ENCODE results near the gene STT3B.

The STT3B gene

GRCh38 chr3:31571325-31571724 lies 38.6 kb downstream of the STT3B start:
- Histone ChIP-seq H3K27ac (ENCODE audit: extremely low read depth, low read depth, low read length) (no peak overlapping the region), H3K36me3 (ENCODE audit: control insufficient read depth in 2 of 2, insufficient read depth in 1 of 2, low read length in 2 of 2) (no peaks in the 10 kb centered on the region), H3K4me1 (ENCODE audit: control insufficient read depth, insufficient read depth, low read length) (peaks cover 5% of the 10 kb centered on the region; the same call in 1 of the 2 replicates), H3K9me3 (ENCODE audit: control insufficient read depth, insufficient read depth, low read depth, low read length) (no peaks in the 10 kb centered on the region), H3K4me3 (ENCODE audit: low read depth, low read length) (no peak overlapping the region)
- POLR2A ChIA-PET = no interaction called here
- TF ChIP-seq ZFP3 (tag by site-specific recombination; IDR thresholded peaks at IDR 0.05; ENCODE audit: low read depth) = no peak
- no peak for TF ChIP-seq ZNF16 (tag by site-specific recombination; IDR thresholded peaks at IDR 0.05; ENCODE audit: low read depth)
- no peak for TF ChIP-seq HOXC10 (CRISPR knock-in tag; IDR thresholded peaks at IDR 0.05)
- TF ChIP-seq AEBP2 (tag by site-specific recombination; IDR thresholded peaks at IDR 0.05; ENCODE audit: borderline replicate concordance) = no peak
- no peak for TF ChIP-seq ZNF670 (tag by site-specific recombination; IDR thresholded peaks at IDR 0.05; ENCODE audit: low read depth)
- no peak for TF ChIP-seq ZNF23 (tag by site-specific recombination; IDR thresholded peaks at IDR 0.05; ENCODE audit: borderline replicate concordance)
- TF ChIP-seq KLF1 (tag by site-specific recombination; IDR thresholded peaks at IDR 0.05) = no peak
- no peak for TF ChIP-seq ZEB2 (tag by site-specific recombination; IDR thresholded peaks at IDR 0.05)
- TF ChIP-seq ZNF26 (tag by site-specific recombination; IDR thresholded peaks at IDR 0.05) = no peak
- TF ChIP-seq TRIM28 (IDR thresholded peaks at IDR 0.05; ENCODE audit: borderline replicate concordance, low read length) = no peak
- no peak for TF ChIP-seq ZNF140 (tag by site-specific recombination; IDR thresholded peaks at IDR 0.05)
- no peak for TF ChIP-seq ZBTB17 (tag by site-specific recombination; IDR thresholded peaks at IDR 0.05)
- TF ChIP-seq ZNF223 (tag by site-specific recombination; IDR thresholded peaks at IDR 0.05) = no peak
- CTCF ChIA-PET = no interaction called here

GRCh38 chr3:31572236-31573004 lies 39.7 kb downstream of the STT3B start:
- no peaks in the 10 kb centered on the region for H3K9me3 ChIP-seq (ENCODE audit: control insufficient read depth, insufficient read depth, low read depth, low read length)
- no peak overlapping the region for H3K4me3 ChIP-seq (ENCODE audit: low read depth, low read length)
- ChIA-PET CTCF (interaction anchor here (1.0 kb wide), 1 partner anchor 9 kb away, joined by 4 read pairs; no protein-coding TSS in a partner anchor), POLR2A (interaction anchor here (1.7 kb wide), 1 partner anchor 40 kb away, joined by 4 read pairs; the partner anchor contains the start of gene STT3B)
- no peaks in the 10 kb centered on the region for H3K36me3 ChIP-seq (ENCODE audit: control insufficient read depth in 2 of 2, insufficient read depth in 1 of 2, low read length in 2 of 2)
- peaks cover 5% of the 10 kb centered on the region; the same call in 1 of the 2 replicates for H3K4me1 ChIP-seq (ENCODE audit: control insufficient read depth, insufficient read depth, low read length)
- H3K27ac ChIP-seq (ENCODE audit: extremely low read depth, low read depth, low read length) = no peak overlapping the region
- TF ChIP-seq ZNF157 (tag by site-specific recombination; IDR thresholded peaks at IDR 0.05) = no peak
- TF ChIP-seq IKZF3 (tag by site-specific recombination; IDR thresholded peaks at IDR 0.05) = no peak
- TF ChIP-seq ZIC2 (tag by site-specific recombination; IDR thresholded peaks at IDR 0.05) = no peak
- no peak for TF ChIP-seq ZNF677 (tag by site-specific recombination; IDR thresholded peaks at IDR 0.05)
- no peak for TF ChIP-seq GLIS1 (tag by site-specific recombination; IDR thresholded peaks at IDR 0.05)
- TF ChIP-seq ZNF654 (tag by site-specific recombination; IDR thresholded peaks at IDR 0.05; ENCODE audit: low read depth) = no peak
- TF ChIP-seq ZNF747 (tag by site-specific recombination; IDR thresholded peaks at IDR 0.05) = no peak
- TF ChIP-seq ZNF132 (tag by site-specific recombination; IDR thresholded peaks at IDR 0.05; ENCODE audit: borderline replicate concordance) = no peak
- TF ChIP-seq ZNF501 (tag by site-specific recombination; IDR thresholded peaks at IDR 0.05) = no peak
- TF ChIP-seq ZNF335 (tag by site-specific recombination; conservative IDR thresholded peaks at IDR 0.05) = no peak
- no peak for TF ChIP-seq ZNF624 (tag by site-specific recombination; IDR thresholded peaks at IDR 0.05)
- TF ChIP-seq, protein P1, sequence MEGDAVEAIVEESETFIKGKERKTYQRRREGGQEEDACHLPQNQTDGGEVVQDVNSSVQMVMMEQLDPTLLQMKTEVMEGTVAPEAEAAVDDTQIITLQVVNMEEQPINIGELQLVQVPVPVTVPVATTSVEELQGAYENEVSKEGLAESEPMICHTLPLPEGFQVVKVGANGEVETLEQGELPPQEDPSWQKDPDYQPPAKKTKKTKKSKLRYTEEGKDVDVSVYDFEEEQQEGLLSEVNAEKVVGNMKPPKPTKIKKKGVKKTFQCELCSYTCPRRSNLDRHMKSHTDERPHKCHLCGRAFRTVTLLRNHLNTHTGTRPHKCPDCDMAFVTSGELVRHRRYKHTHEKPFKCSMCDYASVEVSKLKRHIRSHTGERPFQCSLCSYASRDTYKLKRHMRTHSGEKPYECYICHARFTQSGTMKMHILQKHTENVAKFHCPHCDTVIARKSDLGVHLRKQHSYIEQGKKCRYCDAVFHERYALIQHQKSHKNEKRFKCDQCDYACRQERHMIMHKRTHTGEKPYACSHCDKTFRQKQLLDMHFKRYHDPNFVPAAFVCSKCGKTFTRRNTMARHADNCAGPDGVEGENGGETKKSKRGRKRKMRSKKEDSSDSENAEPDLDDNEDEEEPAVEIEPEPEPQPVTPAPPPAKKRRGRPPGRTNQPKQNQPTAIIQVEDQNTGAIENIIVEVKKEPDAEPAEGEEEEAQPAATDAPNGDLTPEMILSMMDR (tag by site-specific recombination; IDR thresholded peaks at IDR 0.05) = no peak
- no peak for TF ChIP-seq SCRT2 (tag by site-specific recombination; IDR thresholded peaks at IDR 0.05)
- TF ChIP-seq ZNF350 (tag by site-specific recombination; IDR thresholded peaks at IDR 0.05) = no peak
- no peak for TF ChIP-seq ZNF266 (tag by site-specific recombination; IDR thresholded peaks at IDR 0.05; ENCODE audit: low read depth)
- no peak for TF ChIP-seq ZBTB6 (tag by site-specific recombination; IDR thresholded peaks at IDR 0.05)
- no peak for TF ChIP-seq ZNF549 (tag by site-specific recombination; IDR thresholded peaks at IDR 0.05)

All from HEK293 (cell line).